K562 (cell line): Measurements from ENCODE around the gene ICAM3. TPM values are rescaled to one million over a fixed set of nuclear protein-coding genes. Genes with fewer than 3 reads are reported as not detected.

Experiments used
- ATF3 ChIP-seq, 2 experiments: fragments of 450-650 bp in 1 of 2; sonication (generic) in 1 of 2; formaldehyde crosslinking in 1 of 2; IDR thresholded peaks in 1 of 2; conservative IDR thresholded peaks in 1 of 2; 2 replicates each; pipeline versions ENCODE4 v1.6.1 to v1.8.1; 2016 to 2023; ENCODE audit warnings: mild to moderate bottlenecking in 2 of 2, moderate library complexity in 2 of 2, inconsistent platforms in 1 of 2, missing genetic modification reagents in 1 of 2
- BRF1 ChIP-seq: IDR thresholded peaks from 3 replicates; pipeline ENCODE4 v1.6.1; 2011; ENCODE audit warnings: borderline replicate concordance, mild to moderate bottlenecking; ENCODE audit not compliant: insufficient read length; ENCODE audit errors: extremely low read depth
- CREB3L1 ChIP-seq: fragments of 450-650 bp; IDR thresholded peaks from 2 replicates; pipeline ENCODE4 v1.6.1; 2014; ENCODE audit warnings: low read depth, mild to moderate bottlenecking, moderate library complexity, borderline replicate concordance
- CREBBP ChIP-seq: IDR thresholded peaks from one replicate; pipeline ENCODE4 v1.6.1; 2012; ENCODE audit warnings: low read depth, mild to moderate bottlenecking, control low read depth, inconsistent platforms, low read length
- E2F1 ChIP-seq: sonication (generic); formaldehyde crosslinking; IDR thresholded peaks from 2 replicates; pipeline ENCODE4 v1.8.1; 2023; ENCODE audit warnings: mild to moderate bottlenecking, missing genetic modification reagents, moderate library complexity
- FOXM1 ChIP-seq, 2 experiments: fragments of 450-650 bp in 1 of 2; sonication (generic) in 1 of 2; formaldehyde crosslinking in 1 of 2; IDR thresholded peaks; 2 replicates each; pipeline versions ENCODE4 v1.6.1 to v1.9.0; 2017 to 2022; ENCODE audit warnings: low read depth in 2 of 2, mild to moderate bottlenecking in 2 of 2, missing genetic modification reagents in 1 of 2, moderate library complexity in 1 of 2
- MCM5 ChIP-seq: fragments of 450-650 bp; IDR thresholded peaks from 2 replicates; pipeline ENCODE4 v1.6.1; 2016; ENCODE audit warnings: low read depth
- NFATC3 ChIP-seq: fragments of 450-650 bp; IDR thresholded peaks from 2 replicates; pipeline ENCODE4 v1.6.1; 2017; ENCODE audit warnings: mild to moderate bottlenecking
- NFIC ChIP-seq: fragments of 450-650 bp; IDR thresholded peaks from 2 replicates; pipeline ENCODE4 v1.6.1; 2017; ENCODE audit warnings: mild to moderate bottlenecking, inconsistent platforms
- PYGO2 ChIP-seq: fragments of 450-650 bp; IDR thresholded peaks from 2 replicates; pipeline ENCODE4 v1.6.1; 2016; ENCODE audit warnings: mild to moderate bottlenecking, missing genetic modification characterization, moderate library complexity, missing compliant biosample characterization
- RBM22 ChIP-seq: fragments of 200-400 bp; formaldehyde crosslinking; IDR thresholded peaks from 2 replicates; pipeline ENCODE4 v1.6.1; 2018; ENCODE audit warnings: low read length, low read depth; ENCODE audit not compliant: poor library complexity, severe bottlenecking
- SFPQ ChIP-seq: fragments of 200-400 bp; formaldehyde crosslinking; IDR thresholded peaks from 2 replicates; pipeline ENCODE4 v1.6.1; 2017; ENCODE audit warnings: mild to moderate bottlenecking, low read depth, low read length, moderate library complexity
- ZHX1 ChIP-seq: fragments of 150-350 bp; conservative IDR thresholded peaks from 2 replicates; pipeline ENCODE4 v1.6.1; 2014; ENCODE audit warnings: low read length
- ZNF384 ChIP-seq: IDR thresholded peaks from 2 replicates; pipeline ENCODE4 v1.6.1; 2012; ENCODE audit warnings: low read depth, low read length, improper control_type of control experiment
- polyA plus RNA-seq, 8 experiments: library from polyadenylated mRNA; depleted of rRNA in 4 of 8; stranded (reverse) in 5 of 8; unstranded in 3 of 8; fragments of >200 nt; fragmentation: Nextera tagmentation in 2 of 8; fragmentation: Illumina TruSeq in 1 of 8; extraction: Ambion mirVana in 2 of 8; extraction: Trizol in 1 of 8; gene quantifications; 2 replicates each; pipeline versions ENCODE4 v1.2.1 to v1.2.3, GENCODE V29; 2011 to 2014; ENCODE audit warnings: inconsistent platforms in 1 of 8, missing spikeins in 1 of 8
- total RNA-seq, 7 experiments: library from RNA; depleted of rRNA in 6 of 7; stranded (reverse); fragments of >200 nt in 6 of 7; fragmentation: Illumina TruSeq in 2 of 7; extraction: Trizol in 2 of 7; gene quantifications; 2 replicates each; pipeline versions ENCODE4 v1.2.1 to v1.2.3, GENCODE V29; 2011 to 2021; ENCODE audit warnings: low replicate concordance in 1 of 7

ICAM3 gene
- total and polyA plus RNA-seq, 9 of the 15 experiments (the other 6 are each of a cell fraction or from before 2014, with no cell fraction given) = 6.5 to 39.5 (median 24.2) TPM

GRCh38 chr19:10352764-10353671 is 13.6 kb upstream of the ICAM3 start (continued):
- TF ChIP-seq CREB3L1 = no peak
- TF ChIP-seq RBM22 = peak; percentile 51
- TF ChIP-seq BRF1 = no peak
- no peak for TF ChIP-seq NFIC
- no peak for TF ChIP-seq PYGO2
- TF ChIP-seq MCM5 = no peak
- TF ChIP-seq ZNF384 = no peak
- no peak for TF ChIP-seq NFATC3
- TF ChIP-seq ATF3 (IDR thresholded peaks at IDR 0.05) = peak; percentile 19; the same call in 1 of the 2 replicates
- no peak for TF ChIP-seq ATF3 (CRISPR knock-in tag; conservative IDR thresholded peaks at IDR 0.05)
- no peak for TF ChIP-seq FOXM1 (IDR thresholded peaks at IDR 0.05; ENCODE audit: low read depth)
- TF ChIP-seq FOXM1 (CRISPR knock-in tag; IDR thresholded peaks at IDR 0.05; ENCODE audit: low read depth) = no peak
- no peak for TF ChIP-seq E2F1 (CRISPR knock-in tag)
- TF ChIP-seq ZHX1 = no peak
- no peak for TF ChIP-seq SFPQ
- TF ChIP-seq CREBBP = no peak
- TF ChIP-seq, all 486 proteins: peak for 4
